HG02981 (cell line): Measurements from ENCODE around the gene RPS19.

Experiments
- ATAC-seq: cut with Tn5 transposase; IDR thresholded peaks from one replicate; pipeline ENCODE4 v1.9.1; 2021; ENCODE audit warnings: mild to moderate bottlenecking, moderate library complexity; ENCODE audit not compliant: unreplicated experiment

Gene RPS19

DNA sequence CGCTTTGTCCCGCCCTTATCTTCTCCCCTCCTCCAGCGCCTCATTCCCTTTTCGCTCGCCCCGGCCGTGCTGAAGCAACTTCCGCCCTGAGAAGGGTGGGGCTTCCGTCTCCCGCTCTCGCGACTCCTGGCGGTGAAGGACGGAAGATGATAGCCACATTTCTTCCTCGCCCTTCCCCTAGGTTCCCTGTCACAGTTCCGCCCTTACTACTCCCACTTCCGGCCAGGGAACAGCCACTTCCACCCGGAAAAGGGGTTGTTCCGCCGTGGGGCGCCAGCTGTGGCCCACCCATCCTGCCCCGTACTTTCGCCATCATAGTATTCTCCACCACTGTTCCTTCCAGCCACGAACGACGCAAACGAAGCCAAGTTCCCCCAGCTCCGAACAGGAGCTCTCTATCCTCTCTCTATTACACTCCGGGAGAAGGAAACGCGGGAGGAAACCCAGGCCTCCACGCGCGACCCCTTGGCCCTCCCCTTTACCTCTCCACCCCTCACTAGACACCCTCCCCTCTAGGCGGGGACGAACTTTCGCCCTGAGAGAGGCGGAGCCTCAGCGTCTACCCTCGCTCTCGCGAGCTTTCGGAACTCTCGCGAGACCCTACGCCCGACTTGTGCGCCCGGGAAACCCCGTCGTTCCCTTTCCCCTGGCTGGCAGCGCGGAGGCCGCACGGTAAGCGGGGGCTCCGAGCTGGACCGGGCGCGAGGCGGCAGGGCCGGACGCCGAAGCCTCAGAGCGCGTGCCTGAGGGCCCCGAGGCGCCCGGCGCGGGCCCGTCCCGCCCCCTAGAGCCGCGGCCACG lies at the start of gene RPS19:
RPS19 (plus strand) TSS at position 638 of the 801 bp plus-strand sequence. CDS start 520 bp downstream, outside the sequence.
- ATAC-seq = peak; percentile 76

GRCh38 chr19:41810301-41810700 lies 49.8 kb upstream of the RPS19 start:
- no peak for ATAC-seq

GRCh38 chr19:41811036-41811435 lies 49.0 kb upstream of the RPS19 start:
- ATAC-seq = no peak

DNA sequence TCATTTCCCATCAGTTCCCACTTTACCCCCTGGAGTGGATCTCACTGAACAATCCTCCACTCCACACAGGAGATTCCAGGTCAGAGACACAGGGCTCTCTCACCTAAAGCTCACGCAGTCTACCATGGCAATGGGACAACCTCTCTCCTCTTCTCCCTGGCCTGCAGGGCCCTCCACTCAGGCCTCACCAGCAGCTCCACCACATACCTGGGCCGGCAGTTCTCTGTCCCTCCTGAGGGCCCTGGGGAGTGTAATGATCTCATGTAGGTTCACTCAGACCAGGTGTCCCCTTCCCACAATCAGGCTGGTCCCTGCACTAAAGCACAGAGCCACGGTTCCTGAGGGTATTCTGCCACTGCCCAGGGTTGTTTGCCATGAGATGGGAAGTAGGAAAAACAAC lies 48.1 kb upstream of the RPS19 start:
- no peak for ATAC-seq

- no peak for ATAC-seq
Observed at GRCh38 chr19:41813911-41814310, 46.1 kb upstream of the RPS19 start.

DNA sequence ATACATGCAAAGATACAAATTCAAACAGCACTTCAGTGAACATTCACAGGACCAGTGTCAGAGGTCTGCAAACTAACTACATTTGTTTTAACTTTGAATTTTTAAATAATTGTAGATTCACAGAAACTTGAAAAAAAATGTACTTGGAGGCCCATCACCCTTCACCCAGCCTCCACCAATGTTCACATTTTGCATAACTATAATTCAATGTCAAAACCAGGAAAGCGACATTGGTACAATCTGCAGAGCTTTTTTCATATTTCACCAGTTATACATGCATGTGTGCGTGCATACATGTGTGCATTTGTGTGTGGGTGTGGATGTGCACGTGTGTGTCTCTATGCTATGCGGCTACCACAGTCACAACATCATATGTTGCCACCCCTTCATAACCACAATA lies 44.8 kb upstream of the RPS19 start:
- no peak for ATAC-seq

- ATAC-seq = no peak
Observed at GRCh38 chr19:41816761-41817160, 43.3 kb upstream of the RPS19 start.

- ATAC-seq = no peak
Observed at GRCh38 chr19:41821003-41821735, 38.9 kb upstream of the RPS19 start.

DNA sequence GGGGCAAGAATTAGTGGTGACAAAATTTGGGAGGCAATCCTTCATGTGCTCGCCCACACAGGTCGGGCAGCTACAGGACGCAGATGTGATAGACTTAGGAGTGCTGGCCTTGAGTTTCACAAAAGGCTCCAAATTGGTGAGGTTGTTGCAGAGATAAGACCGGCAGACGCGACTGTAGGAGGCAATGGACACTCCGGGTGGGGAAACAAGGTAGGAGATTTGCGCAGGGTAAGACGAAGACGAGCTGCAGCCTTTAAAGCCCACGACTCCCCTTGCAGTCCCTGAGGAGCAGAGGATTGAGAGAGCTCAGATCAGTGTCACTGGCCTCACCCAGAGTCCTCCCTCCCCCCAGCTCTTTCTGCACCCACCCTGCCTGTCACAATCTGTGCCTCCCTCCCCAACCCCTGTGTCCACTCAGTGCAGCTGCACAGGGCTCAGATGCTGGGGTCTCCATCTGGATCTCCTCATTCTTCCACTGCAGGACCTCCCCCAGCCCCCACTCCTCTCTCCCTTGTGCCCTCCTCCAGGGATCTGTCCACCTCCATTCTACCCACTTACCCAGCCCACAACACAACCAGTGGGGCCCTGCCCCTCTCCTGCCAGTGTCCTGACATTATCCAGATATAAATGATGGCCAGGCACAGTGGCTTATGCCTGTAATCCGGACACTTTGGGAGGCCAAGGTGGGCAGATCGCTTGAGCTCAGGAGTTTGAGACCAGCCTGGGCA lies 21.9 kb upstream of the RPS19 start:
- no peak for ATAC-seq

DNA sequence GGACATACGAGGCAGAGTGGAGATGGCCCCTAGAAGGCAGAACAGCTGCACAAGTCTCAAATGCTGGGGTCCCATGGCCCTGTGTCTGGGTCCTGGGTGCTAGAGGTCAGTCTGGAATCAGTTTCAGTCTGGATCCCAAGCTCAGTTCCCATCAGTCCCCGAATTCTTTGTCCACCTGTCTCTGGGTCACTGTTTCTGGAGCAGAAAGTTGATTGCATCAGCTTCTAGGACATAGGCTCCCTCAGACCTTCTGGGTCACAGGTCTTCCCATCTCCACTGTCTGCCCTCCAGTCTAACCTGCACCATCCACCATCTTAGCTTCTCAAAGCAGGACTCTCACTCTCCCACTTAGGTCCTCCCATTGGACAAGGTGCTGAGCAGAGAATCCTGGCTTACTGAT lies 20.8 kb upstream of the RPS19 start:
- ATAC-seq = no peak

GRCh38 chr19:41843371-41843770 lies 16.7 kb upstream of the RPS19 start:
- ATAC-seq = no peak

GRCh38 chr19:41844601-41845000 lies 15.5 kb upstream of the RPS19 start, which contains the start of gene LYPD4:
LYPD4 (minus strand) TSS chr19:41844683; CDS start chr19:41839285, 5,398 bp downstream.
- ATAC-seq = no peak

- no peak for ATAC-seq
Observed at GRCh38 chr19:41845001-41845050, 15.2 kb upstream of the RPS19 start, which contains the start of gene DMRTC2. DMRTC2 (plus strand) TSS chr19:41845042; CDS start chr19:41847429, 2,387 bp downstream.

DNA sequence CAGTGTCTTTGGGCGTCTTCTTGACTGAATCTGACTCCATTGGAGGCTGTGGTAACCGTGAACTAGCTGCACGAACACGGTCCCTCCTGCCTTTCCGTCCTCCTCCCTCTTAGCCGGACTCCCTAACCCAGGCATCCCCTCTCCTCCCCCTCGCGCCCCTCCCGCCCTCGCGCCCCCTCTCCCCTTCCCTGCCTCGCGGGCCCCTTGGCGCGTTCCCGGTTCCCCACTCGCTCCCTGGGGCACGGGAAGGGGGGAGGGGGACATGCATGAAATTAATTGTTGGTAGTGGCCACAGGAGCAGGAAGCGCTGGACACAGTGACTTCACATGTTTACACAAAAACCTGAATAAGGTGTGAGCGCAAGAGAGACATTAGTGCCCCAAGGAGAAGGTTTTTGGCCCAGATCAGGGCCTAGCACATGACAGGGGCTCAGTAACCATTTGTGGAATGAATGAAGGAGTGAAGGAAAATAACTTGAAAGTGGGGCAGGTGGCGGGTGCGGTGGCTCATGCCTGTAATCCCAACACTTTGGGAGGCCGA lies 14.9 kb upstream of the RPS19 start:
- ATAC-seq = no peak

DNA sequence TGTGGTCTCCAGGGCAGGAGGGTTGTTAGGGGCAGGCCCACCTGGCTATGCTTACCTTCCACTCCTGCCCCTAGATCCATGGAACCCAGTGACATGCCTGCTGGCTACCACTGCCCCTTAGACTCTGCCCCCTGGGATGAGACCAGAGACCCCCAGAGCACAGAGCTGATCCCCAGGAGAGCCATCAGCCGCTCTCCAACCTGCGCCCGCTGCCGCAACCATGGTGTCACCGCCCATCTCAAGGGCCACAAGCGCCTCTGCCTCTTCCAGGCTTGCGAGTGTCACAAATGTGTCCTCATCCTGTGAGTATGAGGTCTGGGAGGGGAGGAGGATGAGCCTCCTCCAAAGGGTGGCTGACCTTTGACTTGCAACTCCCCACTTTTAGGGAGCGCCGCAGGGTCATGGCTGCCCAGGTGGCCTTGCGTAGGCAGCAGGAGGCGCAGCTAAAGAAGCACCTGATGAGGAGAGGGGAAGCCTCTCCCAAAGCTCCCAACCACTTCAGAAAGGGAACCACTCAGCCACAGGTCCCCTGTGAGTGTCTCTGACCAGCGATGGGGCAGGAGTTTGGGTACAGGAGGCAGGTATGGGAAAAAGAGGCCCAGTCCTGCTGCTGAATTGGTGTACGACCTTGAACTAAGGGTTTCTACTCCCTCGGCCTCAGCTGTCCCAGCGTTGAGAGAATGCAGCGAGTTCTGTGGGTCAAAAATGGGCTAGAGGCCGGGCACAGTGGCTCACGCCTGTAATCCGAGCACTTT lies 12.5 kb upstream of the RPS19 start:
- ATAC-seq = no peak

- no peak for ATAC-seq
Observed at GRCh38 chr19:41848666-41849065, 11.4 kb upstream of the RPS19 start.

GRCh38 chr19:41849067-41849466 lies 11.0 kb upstream of the RPS19 start:
- ATAC-seq = no peak

- ATAC-seq = no peak
Observed at GRCh38 chr19:41850381-41850780, 9.7 kb upstream of the RPS19 start.

DNA sequence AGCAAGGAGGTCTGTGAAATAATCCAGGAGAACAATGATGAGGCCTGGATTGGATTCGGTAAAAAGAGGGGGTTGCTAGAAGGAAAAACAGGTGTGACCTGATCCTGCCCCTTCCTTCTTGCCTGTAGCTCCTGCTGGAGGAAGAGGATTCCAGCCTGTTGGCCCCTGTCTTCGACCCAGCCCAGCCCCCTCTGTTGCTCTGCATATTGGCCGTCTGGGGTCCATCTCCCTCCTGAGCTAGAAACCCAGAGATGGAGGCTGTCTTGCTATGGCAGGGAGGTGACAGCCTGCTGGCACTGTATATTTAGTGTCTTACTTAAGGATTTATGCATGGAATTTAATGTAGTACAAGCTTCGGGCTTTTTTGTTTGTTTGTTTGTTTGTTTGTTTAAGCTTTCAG lies 8.6 kb upstream of the RPS19 start:
- no peak for ATAC-seq

DNA sequence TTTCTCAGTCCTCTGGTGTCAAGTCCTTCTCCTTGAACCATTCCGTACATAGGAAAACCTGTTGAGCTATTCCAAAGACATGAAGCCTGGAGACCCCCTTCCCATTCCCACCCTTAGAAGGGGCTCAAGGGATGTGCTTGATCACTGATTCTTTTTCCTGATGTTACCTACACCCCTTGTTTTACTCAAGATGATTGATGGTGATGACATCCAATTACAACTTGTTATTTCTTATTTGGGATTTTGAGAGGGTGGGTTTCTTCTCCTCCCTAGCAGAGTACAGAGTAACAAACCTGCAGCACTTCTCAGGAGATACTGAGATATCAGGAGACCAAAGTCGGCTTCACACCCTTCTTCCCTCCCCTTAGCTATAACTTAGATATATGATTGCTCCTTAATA lies 6.7 kb upstream of the RPS19 start:
- no peak for ATAC-seq

- ATAC-seq = no peak
Observed at GRCh38 chr19:41853768-41854167, 6.3 kb upstream of the RPS19 start.
